Measurements from ENCODE around the gene KRT86.
"Not testable (repeated sequence)": the region's sequence is repeated elsewhere in the genome, so short reads cannot be mapped to it uniquely, and the experiment has no call there.

The KRT86 gene

DNA sequence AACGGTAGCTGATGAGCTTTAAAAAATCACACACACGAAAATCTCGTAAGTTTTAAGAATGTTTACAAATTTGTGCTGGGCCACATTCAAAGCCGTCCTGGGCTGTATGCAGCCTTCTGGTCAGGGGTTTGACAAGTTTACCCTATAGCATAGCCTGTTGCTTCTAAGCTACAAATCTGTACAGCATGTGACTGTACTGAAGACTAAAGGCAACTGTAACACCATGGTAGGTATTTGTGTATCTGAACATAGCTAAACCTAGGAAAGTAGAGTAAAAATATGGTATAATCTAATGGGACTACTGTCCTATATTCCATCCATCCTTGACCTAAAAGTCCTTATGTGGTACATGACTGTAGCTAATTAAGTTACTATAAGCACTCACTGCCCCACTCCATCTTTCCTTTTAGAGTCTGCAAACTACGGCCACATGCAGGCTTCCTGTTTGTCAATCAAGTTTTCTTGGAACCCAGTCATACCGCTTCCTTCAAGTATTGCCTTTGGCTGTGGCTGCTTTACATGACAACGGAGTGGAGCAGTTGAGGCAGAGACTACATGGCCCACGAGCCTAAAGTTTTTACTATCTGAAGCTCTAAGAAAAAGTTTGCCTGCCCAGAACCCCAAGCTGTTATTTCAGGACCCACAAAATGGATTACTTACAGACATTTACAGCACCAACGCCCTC, 22.9 kb upstream of the KRT86 start:
- no peak for DNase-seq (ENCODE audit: low read depth in 3 of 3, low spot score in 1 of 3)

DNA sequence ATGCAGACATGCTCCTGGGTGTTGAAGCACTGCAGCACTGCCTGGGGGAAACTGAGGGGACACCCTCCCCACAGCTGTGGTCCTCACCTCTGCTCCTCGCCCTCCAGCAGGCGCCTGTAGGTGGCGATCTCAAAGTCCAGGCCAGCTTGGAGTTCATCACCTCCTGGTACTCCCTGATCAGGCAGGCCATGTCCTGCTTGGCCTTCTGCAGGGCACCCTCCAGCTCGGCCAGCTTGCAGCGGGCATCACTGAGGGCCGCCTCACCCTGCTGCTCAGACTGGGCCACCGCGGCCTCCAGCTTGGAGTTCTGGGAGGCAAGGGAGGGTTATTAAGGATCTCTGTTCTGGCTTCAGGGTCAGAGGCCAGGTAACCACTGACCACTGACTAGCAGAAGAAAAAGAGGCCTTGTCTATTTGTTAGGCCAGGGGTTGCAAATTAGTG, 22.2 kb upstream of the KRT86 start:
- DNase-seq (ENCODE audit: low read depth in 3 of 3, low spot score in 1 of 3): not testable (repeated sequence)

DNA sequence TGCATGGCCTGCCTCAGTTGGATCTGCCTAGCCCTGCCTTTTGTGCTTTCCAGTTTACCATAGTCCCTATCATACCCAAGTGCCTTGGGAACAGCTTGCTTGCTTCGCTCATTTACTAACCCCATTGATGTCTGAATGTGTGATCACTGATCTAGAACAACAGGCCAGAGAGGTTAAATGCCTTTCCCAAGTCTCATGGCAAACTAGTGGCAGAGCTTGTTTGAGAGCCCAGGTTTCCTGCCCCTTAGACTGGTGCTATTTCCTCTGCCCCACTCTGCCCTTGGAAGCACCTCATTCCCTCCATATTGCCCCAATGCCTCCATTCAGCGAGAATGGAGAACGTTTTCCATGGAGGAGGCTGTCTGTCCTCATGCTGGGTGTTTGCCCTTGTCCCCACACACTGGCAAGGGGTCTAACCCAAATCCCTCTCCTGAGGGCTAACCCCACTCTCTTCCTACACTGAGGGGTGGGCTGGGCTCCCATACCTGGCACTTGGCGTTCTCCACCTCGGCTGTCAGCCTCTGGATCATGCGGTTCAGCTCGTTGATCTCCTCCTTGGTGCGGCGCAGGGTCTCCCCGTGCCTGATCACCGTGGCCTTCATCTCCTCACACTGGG, 21.6 kb upstream of the KRT86 start:
- no peak for DNase-seq (ENCODE audit: low read depth in 3 of 3, low spot score in 1 of 3)

DNA sequence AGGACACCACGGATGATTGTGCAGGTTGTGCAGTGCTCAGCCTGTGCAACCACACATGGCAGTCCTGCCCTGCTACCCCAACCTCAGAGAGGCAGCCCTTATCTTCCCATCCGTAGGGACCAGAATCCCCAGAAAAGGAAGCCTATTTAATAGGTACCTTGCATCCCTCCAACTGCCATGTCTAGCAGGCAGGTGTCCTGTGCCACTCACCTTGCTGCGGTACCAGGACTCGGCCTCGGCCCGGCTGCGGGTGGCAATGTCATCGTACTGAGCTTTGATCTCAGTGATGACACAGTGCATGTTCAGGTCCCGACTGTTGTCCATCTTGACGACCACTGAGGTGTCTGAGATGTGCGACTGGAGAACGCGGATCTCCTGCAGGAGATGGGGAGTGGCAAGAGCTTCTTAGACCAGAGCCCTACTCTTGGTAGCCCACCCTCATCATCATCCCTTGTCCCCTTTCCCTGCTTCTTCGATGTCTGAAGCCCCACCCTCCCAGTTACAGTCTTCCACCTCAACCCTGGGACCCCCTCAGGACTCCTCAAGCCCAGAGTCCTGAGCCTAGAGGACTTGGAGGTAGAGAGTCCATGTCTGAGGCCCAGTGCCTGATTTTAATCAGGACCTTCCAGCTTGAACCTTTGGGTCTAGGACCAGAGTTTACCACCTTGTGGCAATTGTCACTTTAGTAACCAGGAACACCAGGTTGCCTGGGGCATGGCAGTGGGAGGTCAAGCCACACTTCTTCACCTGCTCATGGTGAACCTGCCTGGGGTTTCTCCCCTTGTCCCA, 20.9 kb upstream of the KRT86 start:
- no peak for DNase-seq (ENCODE audit: low read depth in 3 of 3, low spot score in 1 of 3)

DNA sequence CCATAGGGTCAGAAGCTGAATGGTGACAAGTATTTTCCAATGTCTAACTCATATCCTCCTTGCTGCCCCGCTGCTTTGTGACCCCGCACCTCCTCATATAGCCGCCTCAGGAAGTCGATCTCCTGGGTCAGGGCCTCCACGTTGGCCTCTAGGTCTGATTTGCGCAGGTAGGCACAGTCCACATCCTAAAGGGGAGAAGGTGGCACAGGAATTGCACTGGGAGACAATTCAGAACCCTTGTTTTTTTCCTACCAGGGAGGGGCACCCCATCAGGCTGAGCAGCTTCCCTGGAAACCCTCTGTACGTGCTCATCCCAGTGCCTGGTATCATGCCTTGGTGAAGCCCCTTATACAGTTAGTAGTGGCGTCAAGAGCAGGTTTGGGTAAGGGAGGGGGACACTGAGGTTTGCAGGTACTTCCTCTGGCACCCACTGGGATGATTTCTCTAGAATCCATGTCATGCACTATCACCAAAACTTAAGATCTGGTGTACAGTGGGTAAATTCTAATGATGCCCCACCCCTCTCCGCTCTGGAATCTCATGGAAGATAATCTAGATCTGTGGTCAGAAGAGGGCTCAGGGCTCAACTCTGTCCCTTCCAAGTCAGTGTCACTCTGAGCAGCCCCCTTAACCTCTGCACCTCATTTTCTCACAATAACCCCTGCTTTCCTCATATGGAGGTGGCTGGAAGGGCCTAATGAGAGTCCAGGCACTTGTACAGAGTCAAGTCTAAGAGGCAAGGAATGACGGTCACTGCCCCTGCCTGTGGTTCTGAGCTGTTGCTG, 20.1 kb upstream of the KRT86 start:
- no peak for DNase-seq (ENCODE audit: low read depth in 3 of 3, low spot score in 1 of 3)

DNA sequence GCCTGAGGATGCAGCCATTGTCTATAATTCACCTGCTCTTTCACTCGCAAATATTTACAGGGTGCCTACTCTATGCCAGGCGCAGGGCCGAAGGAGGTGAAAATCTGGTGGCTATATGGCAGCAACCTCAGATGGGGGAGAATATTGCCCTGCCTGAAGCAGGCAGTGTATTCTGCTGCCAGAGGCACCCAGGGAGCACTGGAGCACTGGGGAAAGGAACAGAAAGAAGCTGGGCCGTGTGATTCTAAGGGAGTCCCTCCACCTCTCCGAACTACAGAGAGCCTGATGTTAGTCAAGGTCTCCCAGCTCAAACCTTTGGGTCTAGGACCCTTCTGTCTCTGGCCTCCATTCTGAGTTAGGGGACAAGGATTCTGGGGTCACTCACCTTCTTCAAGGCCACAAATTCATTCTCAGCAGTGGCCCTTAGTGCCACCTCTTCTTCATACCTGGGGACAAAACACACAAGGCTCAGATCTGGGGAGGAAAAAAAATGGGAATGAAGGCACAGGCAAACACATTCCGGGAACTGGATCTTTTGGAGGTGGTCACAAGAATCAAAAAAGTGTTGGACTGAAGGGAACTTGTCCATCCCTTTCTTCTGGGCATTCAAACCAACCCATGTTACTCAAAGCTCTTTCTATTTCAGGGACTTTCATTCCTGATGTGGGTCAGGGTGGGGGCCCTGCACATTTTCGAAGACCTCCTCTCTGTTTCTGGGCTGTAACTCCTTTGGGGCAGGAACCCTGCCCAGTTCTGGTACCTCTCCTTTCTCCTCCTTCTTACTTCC, 19.3 kb upstream of the KRT86 start:
- DNase-seq (ENCODE audit: low read depth in 3 of 3, low spot score in 1 of 3): no peak

DNA sequence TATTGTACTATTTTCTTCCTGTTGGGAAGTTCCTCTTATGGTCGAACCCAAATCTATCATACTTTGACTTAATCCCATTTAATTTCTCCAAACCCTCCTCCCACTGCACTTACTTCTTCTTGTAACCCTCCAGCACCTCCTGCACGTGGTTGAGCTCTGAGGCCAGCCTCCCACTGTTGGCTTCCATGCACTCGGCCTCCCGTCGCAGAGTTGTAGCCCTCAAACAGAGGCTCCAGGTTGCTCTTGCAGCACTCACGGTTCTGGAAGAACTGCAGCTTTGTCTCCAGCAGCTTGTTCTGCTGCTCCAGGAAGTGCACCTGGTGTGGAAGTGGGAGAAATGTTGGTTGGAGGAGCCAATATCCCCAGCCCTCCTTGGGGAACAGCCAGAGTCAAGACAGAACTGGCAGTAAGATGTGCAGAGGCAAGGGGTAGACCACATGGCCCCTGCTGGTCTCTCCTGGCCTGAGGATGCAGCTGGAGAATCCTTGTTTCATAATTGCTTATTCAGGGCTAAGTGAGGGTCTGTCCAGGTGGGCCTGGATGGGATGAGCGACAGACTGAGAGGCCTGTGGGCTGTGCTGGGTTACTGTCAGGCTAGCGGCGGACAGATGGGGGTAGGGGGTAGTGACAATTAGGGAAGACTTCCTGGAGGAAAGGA, 18.4 kb upstream of the KRT86 start:
- no peak for DNase-seq (ENCODE audit: low read depth in 3 of 3, low spot score in 1 of 3)

DNA sequence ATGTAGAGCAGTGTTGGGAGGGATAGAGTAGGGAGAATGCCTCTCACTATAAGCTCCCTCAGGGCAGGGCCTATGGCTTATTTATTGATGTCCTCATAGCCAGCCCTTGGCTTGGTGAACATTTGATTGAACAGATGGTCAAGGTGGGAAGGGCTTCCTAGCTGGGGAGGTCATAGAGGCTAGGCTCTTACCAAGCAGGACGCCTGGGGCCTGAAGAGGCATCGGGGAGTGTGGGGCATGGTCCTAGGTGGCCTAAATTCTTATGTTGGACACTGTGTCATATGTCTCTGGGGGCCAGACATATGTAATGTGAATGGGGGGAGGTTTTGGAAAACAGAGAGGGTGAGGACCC, 17.9 kb upstream of the KRT86 start:
- no peak for DNase-seq (ENCODE audit: low read depth in 3 of 3, low spot score in 1 of 3)

DNA sequence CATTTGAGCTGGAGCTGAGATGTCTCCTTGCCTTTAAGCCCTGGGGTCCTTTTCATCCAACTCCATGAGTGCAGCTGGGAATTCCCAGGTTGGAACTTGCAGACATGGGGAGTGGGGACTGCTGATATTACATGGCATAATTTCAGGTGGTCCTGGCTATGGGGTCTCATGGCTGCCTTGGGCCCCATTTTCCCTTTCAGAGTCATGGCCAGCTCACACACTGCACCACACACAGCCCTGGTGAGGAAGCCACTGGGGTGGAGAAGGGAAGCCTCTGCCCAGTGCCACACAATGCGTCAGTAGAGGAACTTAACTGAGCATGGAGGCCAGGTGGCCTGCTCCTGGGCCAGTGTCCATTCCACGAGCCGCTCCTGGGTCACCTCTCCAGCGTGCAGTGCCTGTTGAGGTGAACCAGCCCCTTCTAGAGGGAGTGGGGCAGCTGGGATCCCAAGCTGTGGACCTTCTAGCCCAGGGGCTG, 17.3 kb upstream of the KRT86 start:
- DNase-seq (ENCODE audit: low read depth in 3 of 3, low spot score in 1 of 3): no peak

DNA sequence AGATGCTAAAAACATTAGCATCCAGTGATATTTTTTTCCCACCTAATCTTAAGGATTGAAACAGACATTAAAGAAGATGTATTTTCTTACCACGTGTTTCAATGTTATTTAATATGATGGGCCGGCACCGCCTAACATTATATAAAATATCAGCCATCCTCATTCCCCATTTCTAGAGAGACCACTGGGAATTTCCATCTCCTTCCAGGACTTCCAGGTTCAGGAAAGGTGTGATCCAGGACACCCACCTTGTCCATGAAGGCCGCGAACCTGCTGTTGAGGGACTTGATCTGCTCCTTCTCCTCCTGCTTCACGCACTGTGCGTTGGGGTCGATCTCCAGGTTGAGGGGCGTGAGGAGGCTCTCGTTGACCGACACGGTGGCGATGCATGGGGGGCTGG, 16.5 kb upstream of the KRT86 start:
- DNase-seq (ENCODE audit: low read depth in 3 of 3, low spot score in 1 of 3): not testable (repeated sequence)

DNA sequence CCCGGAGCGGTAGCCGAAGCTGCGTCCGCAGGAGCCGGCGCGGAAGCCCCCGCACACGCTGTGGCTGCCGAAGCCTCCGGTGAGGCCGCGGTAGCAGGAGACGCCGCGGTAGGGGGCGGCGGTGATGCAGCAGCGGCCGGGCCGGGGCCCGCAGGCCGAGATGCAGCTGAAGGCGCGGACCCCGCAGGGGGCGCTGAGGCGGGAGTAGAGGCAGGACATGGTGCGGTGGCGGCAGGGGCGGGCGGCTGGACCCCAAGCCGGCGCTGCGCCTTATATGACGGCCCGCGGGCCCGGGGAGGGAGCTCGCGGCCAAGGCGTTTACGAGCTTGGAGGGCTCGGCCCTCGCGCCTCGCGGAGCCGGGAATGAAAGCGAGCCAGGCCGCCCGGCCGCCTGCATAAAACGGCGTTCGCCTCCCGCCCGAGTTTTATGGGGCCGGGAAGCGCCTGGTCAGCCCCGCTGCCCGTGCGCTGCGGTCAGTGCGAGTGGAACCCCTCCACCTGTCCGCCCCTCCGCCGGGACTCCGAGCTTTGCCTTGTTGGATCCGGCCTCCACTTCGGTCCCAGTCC, 16.0 kb upstream of the KRT86 start:
- no peak for DNase-seq (ENCODE audit: low read depth in 3 of 3, low spot score in 1 of 3)

DNA sequence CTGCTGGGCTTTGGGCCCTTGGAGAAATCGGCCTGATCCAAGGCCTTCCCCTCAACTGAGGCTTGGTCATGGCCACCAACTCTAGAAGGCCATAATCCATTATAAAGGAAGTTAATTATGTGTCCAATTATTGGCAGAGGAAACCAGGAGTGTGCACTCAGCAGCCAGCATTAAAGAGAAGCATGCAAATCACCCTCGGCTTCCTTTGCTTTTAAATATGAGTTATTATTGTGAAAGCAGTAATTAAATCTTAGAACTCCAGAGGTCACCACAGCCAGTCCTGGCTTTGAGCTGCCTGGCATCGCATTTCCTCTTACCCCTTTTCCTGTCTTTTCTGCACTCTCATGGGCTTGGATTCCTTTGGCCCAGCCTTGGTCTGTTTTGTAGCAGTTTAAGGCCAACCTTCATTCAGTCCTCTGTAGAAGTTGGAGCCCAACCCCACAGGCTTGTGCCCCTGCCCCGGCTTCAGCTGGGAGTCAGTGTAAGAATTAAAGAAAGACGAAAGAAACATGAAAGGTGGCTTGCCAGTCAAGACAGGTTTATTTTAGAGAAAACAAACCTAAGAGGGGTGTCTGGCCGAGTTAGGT, 14.7 kb upstream of the KRT86 start:
- no peak for DNase-seq (ENCODE audit: low read depth in 3 of 3, low spot score in 1 of 3)

DNA sequence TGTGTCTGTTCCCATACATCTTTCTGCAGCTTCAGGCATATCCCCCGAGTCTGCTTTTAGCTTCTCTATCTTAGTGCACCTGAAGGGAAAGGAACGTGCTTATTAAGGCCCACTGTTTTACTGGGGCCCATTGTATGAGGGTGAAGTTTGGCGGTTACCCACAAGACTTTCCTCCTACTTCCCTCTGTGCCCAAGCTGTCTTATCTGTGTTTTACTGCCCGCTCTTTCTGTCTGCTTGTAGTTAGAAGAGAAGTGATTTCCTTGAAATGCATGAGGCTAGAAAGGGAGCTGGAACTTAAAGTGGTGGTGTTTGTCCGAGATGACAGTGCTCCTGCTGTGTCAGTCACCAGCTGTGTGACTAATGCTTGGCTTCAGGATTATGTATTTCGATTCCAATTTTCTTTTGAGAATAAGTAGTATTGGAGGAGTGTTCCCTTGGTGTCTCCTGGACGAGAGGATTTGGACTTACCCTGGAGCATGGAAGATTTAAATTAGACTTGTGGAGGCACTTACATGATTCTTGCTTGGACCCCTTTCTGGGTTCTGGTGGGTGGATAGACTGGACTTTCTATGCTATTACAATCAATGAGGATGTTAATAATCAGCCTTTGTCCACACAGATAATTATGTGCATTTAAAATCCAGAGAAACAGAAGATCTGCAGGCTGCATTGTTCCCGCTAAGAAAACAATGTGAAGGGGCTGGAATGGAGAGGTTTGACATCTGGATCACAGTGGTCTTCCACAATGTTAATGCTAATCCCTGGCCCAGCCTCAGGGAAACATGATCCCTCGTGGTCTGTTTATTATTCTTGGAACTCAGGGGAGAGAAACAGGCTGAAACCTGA, 13.9 kb upstream of the KRT86 start:
- no peak for DNase-seq (ENCODE audit: low read depth in 3 of 3, low spot score in 1 of 3)

DNA sequence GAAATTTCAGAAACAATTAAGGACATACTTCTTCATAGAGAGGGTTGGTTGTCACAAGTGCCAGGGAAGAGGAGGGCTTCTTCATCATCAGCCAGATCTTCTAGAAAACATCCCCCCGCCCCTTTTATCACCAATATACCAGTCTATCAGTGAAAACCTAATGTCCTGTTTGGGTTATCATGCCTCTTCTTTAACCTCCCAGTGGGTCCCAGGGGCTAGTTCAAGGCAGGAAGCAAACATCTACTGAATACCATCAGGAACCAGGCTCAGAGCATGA, 13.3 kb upstream of the KRT86 start:
- DNase-seq (ENCODE audit: low read depth in 3 of 3, low spot score in 1 of 3): no peak

DNA sequence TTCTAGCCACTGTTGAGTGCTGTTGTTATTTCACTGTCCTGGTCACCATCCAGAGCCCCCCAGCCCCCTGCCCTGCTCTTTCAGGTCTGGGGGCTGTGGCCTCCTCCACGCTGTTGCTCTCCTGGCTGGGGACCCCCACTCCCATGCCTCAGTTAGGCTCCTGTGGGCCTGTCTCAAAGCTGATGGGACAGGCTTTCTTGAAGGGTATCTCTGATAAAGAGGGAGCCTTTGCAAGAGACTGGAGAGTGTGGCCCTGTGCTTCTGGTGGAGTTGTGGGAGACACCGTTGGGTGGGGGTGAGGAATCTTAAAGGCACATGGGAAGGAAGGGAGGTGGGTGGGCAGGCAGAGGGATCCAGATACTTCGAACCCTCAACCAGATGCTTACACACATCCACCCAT, 12.2 kb upstream of the KRT86 start:
- no peak for DNase-seq (ENCODE audit: low read depth in 3 of 3, low spot score in 1 of 3)

DNA sequence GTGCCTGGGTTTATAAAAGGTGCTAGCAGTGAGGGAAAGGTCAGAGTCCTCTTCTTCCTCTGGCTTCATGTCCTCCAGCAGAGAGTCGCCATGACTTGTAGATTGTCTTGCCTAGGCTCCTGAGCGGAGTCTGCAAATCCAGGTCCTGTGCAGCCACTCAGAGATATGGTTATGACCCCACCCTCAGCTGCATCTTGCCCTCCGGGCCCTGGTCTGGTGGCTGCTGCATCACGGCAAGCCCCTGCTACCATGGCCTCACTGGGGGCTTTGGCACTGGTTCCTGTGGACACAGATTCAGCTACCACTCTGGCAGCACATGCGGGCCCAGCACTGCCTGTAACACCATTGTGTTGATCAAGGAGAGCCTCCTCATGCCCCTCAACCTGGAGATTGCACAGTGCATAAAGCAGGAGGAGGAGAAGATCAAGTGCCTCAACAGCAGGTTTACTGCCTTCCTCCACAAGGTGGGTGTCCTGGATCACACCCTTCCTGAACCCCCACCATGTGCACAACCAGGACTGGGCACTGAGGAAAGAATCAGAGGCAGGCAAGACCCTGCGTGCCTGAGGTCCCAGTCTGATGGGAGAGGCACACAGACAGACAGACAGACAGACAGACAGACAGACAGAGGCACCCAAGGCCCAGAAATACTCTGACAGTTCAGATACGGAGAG, 10.5 kb upstream of the KRT86 start:
- no peak for DNase-seq (ENCODE audit: low read depth in 3 of 3, low spot score in 1 of 3)

DNA sequence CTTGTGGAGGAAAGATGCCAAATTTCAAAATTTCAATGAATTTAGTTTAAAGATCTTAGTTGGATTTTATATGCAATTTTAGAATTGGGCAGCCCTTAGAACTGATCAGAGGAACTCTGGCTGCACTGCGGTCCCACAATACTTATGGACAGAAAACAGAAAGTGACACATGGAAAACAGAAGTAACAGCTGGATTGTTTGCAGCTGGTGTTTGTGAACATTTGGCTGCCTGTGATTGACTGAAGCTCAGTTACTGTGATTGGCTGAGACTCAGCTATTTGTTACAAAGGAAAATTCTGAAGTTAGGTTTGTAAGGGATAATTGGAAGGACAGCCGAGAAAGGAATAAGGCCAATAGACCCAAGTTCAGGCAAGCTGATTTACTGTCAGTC, 10.0 kb upstream of the KRT86 start:
- no peak for DNase-seq (ENCODE audit: low read depth in 3 of 3, low spot score in 1 of 3)

DNA sequence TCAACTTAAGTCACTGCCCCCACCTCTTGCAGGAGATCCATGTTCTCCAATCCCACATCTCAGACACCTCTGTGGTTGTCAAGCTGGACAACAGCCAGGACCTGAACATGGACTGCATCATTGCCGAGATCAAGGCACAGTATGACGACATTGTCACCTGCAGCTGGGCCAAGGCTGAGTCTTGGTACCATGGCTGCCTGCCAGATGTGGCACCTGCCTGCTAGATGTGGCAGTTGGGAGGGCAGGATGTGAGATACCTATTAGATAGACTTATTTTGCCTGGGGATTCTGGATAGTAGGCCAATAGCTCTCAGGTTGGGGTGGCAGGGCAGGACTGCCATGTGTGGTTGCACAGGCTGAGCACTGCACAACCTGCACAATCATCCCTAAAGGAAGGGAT, 7.9 kb upstream of the KRT86 start:
- no peak for DNase-seq (ENCODE audit: low read depth in 3 of 3, low spot score in 1 of 3)

Data from stimulated activated CD4-positive, alpha-beta T cell treated with anti-CD3 and anti-CD28 coated beads, TNF-alpha, amount 100 ng/mL, for 1 hour (primary cell).